OCI-LY7 (cell line): ENCODE data around the gene IFT22. TPM values are rescaled to one million over a fixed set of nuclear protein-coding genes. Genes with fewer than 3 reads are reported as not detected.
"Not testable (repeated sequence)": the region's sequence is repeated elsewhere in the genome, so short reads cannot be mapped to it uniquely, and the experiment has no call there.

Source experiments
- BruUV-seq: library from RNA; stranded (reverse); fragments of 400-500 nt; replicated peaks from 2 replicates; lab custom pipeline; 2021; lab: Mats Ljungman, UMichigan
- CTCF ChIA-PET: fragments of 300-600 bp; sonication (Branson Sonifier 250); formaldehyde crosslinking; loops from one replicate; lab custom pipeline; 2022; ENCODE audit warnings: antibody characterized with exemption; ENCODE audit not compliant: unreplicated experiment; lab: Charles Lee
- POLR2A ChIA-PET: fragments of 300-600 bp; sonication (Branson Sonifier 250); formaldehyde crosslinking; loops from one replicate; lab custom pipeline; 2022; ENCODE audit warnings: antibody characterized with exemption; lab: Charles Lee
- DNase-seq: peaks from one replicate; pipeline ENCODE4 v3.0.0-alpha.2; 2015; ENCODE audit warnings: low spot score
- H2AFZ ChIP-seq: fragments of 200-600 bp; sonication (generic), shearing (Covaris generic); 2 replicates; pipeline ENCODE4 v1.6.1; 2014; ENCODE audit warnings: mild to moderate bottlenecking, antibody characterized with exemption, low read length, moderate library complexity
- H3K27ac ChIP-seq: fragments of 200-600 bp; sonication (generic); 2 replicates; pipeline ENCODE4 v1.5.1; 2014; ENCODE audit warnings: mixed run types, low read depth, mild to moderate bottlenecking, moderate library complexity, low read length, inconsistent platforms; ENCODE audit not compliant: poor library complexity, severe bottlenecking
- H3K36me3 ChIP-seq: fragments of 200-600 bp; sonication (generic); 2 replicates; pipeline ENCODE4 v1.6.1; 2014; ENCODE audit warnings: mild to moderate bottlenecking, antibody characterized with exemption, low read length, moderate library complexity, mixed read lengths; ENCODE audit not compliant: insufficient read depth
- H3K4me1 ChIP-seq: fragments of 200-600 bp; sonication (generic); 2 replicates; pipeline ENCODE4 v1.5.1; 2014; ENCODE audit warnings: mild to moderate bottlenecking, low read length; ENCODE audit not compliant: insufficient read depth, poor library complexity, severe bottlenecking
- H3K4me2 ChIP-seq: fragments of 200-600 bp; sonication (generic); 2 replicates; pipeline ENCODE4 v1.6.1; 2014; ENCODE audit warnings: mild to moderate bottlenecking, low read length
- H3K4me3 ChIP-seq: fragments of 200-600 bp; sonication (generic); 2 replicates; pipeline ENCODE4 v1.5.1; 2014; ENCODE audit warnings: mild to moderate bottlenecking, low read depth, low read length; ENCODE audit not compliant: poor library complexity, severe bottlenecking
- H3K79me2 ChIP-seq: fragments of 200-600 bp; sonication (generic); 2 replicates; pipeline ENCODE4 v1.6.1; 2016; ENCODE audit warnings: low read depth, mild to moderate bottlenecking, low read length, moderate library complexity, mixed read lengths; ENCODE audit not compliant: insufficient read depth
- H3K9me2 ChIP-seq: fragments of 200-600 bp; sonication (generic); 2 replicates; pipeline ENCODE4 v1.6.1; 2016; ENCODE audit warnings: mild to moderate bottlenecking, low read length, mixed read lengths; ENCODE audit not compliant: insufficient read depth
- H3K9me3 ChIP-seq: fragments of 200-600 bp; sonication (generic); 2 replicates; pipeline ENCODE4 v1.6.1; 2014; ENCODE audit warnings: mild to moderate bottlenecking, mixed run types, low read length, mixed read lengths
- H4K20me1 ChIP-seq: fragments of 200-600 bp; sonication (generic); 2 replicates; pipeline ENCODE4 v1.6.1; 2014; ENCODE audit warnings: mild to moderate bottlenecking, antibody characterized with exemption, low read length, moderate library complexity, mixed read lengths; ENCODE audit not compliant: insufficient read depth
- CTCF ChIP-seq: fragments of 200-600 bp; sonication (generic); conservative IDR thresholded peaks from 2 replicates; pipeline ENCODE4 v1.5.1; 2014; ENCODE audit warnings: mild to moderate bottlenecking, antibody characterized with exemption, low read length, moderate library complexity, mixed read lengths
- EZH2phosphoT487 ChIP-seq: fragments of 200-600 bp; sonication (generic); IDR thresholded peaks from 2 replicates; pipeline ENCODE4 v1.6.1; 2018; ENCODE audit warnings: low read depth, borderline replicate concordance, mild to moderate bottlenecking, mixed run types, antibody characterized with exemption, low read length, moderate library complexity, mixed read lengths
- intact Hi-C: fragments of 100-400 bp; cut with micrococcal nuclease; formaldehyde crosslinking; loops from one replicate; pipeline ENCODE4 v1.10.0; 2022; ENCODE audit not compliant: unreplicated experiment
- total RNA-seq, 2 experiments: library from RNA; depleted of rRNA in 1 of 2; stranded (reverse); fragments of >200 nt in 1 of 2; shearing (Covaris generic) in 1 of 2; gene quantifications; 2 replicates each; pipeline ENCODE4 v1.2.3, GENCODE V29; 2014 to 2022

The IFT22 gene
- total RNA-seq, 2 experiments from 2014 or later, result 13.2 to 14.6 TPM

GRCh38 chr7:101290186-101291037, 31.2 kb downstream of the IFT22 start:
- Histone ChIP-seq H3K4me2 (peak overlapping the region; percentile 79), H3K27ac (peak overlapping the region; percentile 46), H3K4me1 (peaks cover 19% of the 10 kb centered on the region), H2AFZ (peak overlapping the region; percentile 86; the same call in 1 of the 2 replicates), H3K4me3 (peak overlapping the region; percentile 59)
- peak; percentile 53 for DNase-seq
- H3K9me2 ChIP-seq, CTCF ChIA-PET, H3K9me3 ChIP-seq, H3K79me2 ChIP-seq, H3K36me3 ChIP-seq, intact Hi-C loops, H4K20me1 ChIP-seq, BruUV-seq: not testable (repeated sequence)
- POLR2A ChIA-PET, result interaction anchor here (0.6 to 1.7 kb wide), 4 partner anchors 12 to 385 kb away, joined by 3 to 5 read pairs (median 4); no protein-coding TSS in a partner anchor
- peak; percentile 81 for TF ChIP-seq CTCF

GRCh38 chr7:101289687-101290086, 31.9 kb downstream of the IFT22 start:
- POLR2A ChIA-PET, result interaction anchor here (1.1 to 1.7 kb wide), 2 partner anchors 11 to 38 kb away, joined by 4 to 5 read pairs; no protein-coding TSS in a partner anchor
- H4K20me1 ChIP-seq, CTCF ChIA-PET, intact Hi-C loops, H3K36me3 ChIP-seq, H3K9me2 ChIP-seq, BruUV-seq, H3K9me3 ChIP-seq, H3K79me2 ChIP-seq: not testable (repeated sequence)
- Histone ChIP-seq H2AFZ (peak overlapping the region; percentile 86; the same call in 1 of the 2 replicates), H3K4me3 (peak overlapping the region; percentile 59), H3K27ac (peak overlapping the region; percentile 46), H3K4me1 (peaks cover 19% of the 10 kb centered on the region), H3K4me2 (peak overlapping the region; percentile 79)
- peak; percentile 86 for DNase-seq

GRCh38 chr7:101288439-101288838, 33.2 kb downstream of the IFT22 start:
- intact Hi-C loops, result no loop called here
- BruUV-seq, result no TSS peak
- TF ChIP-seq CTCF (no peak), EZH2phosphoT487 (no peak)

More at GRCh38 chr7:101288439-101288838, 33.2 kb downstream of the IFT22 start:
- Histone ChIP-seq H4K20me1 (no peaks in the 10 kb centered on the region), H3K4me1 (peaks cover 19% of the 10 kb centered on the region), H3K9me3 (no peaks in the 10 kb centered on the region), H3K9me2 (no peaks in the 10 kb centered on the region), H3K79me2 (no peaks in the 10 kb centered on the region), H3K4me3 (no peak overlapping the region), H3K4me2 (no peak overlapping the region), H3K27ac (no peak overlapping the region), H3K36me3 (no peaks in the 10 kb centered on the region), H2AFZ (no peak overlapping the region)
- DNase-seq, result no peak
- ChIA-PET POLR2A (no interaction called here), CTCF (no interaction called here)
